Renal cortex interstitium (tissue), 3 donors: Measurements from ENCODE around the gene BHMT2. TPM values are rescaled to one million over a fixed set of nuclear protein-coding genes. Genes with fewer than 3 reads are reported as not detected.

ENCODE experiments used
- polyA plus RNA-seq, 3 donors: library from polyadenylated mRNA; unstranded; fragments of 120-200 nt; gene quantifications; one replicate each; pipeline ENCODE4 v1.2.1, GENCODE V29; 2013; ENCODE audit not compliant: insufficient read length in 3 of 3

The BHMT2 gene
- polyA plus RNA-seq, 3 donors, result 38.7 to 91.7 (median 42.3) TPM

Other genes with a start within 250 kb of the BHMT2 start
- 10 to 100 TPM; 20.8 to 28.0 (median 24.0) TPM for gene ARSB, start 84.5 kb upstream of the BHMT2 start, polyA plus RNA-seq
- gene DMGDH, start 93 bp upstream of the BHMT2 start, polyA plus RNA-seq, result 10 to 100 TPM; 19.5 to 28.2 (median 22.4) TPM
- gene BHMT, start 42.0 kb downstream of the BHMT2 start, polyA plus RNA-seq, result 100 to 1,000 TPM; 242 to 486 (median 312) TPM
- 10 to 100 TPM; 24.6 to 32.2 (median 30.3) TPM for gene JMY, start 166.4 kb downstream of the BHMT2 start, polyA plus RNA-seq